ENCODE results near the gene CDKN2A.

DNA sequence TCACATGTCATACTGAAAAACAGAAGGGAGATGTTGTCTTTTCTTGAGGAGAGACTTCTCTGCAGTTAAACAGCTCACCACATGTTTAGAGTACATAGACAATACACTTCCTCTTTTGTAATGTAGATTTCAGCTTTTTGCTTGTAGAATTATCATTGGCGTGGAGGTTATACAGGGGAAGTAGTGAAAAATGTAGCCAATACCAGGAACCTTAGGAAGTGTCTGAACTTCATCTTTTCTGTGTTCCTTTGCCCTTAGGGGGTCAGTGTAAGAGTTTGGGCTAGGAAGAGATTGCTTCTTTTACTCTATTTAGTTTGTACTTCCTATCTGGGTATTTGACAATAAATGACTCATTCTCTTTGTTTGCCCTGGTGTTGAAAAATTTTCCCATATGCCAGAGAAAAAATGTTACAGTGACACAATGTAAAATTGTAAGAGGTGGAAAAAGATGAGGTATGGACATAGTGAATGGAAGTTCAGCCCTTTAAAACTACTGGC, 36.0 kb upstream of the CDKN2A start:
- TF ChIP-seq, protein P1, sequence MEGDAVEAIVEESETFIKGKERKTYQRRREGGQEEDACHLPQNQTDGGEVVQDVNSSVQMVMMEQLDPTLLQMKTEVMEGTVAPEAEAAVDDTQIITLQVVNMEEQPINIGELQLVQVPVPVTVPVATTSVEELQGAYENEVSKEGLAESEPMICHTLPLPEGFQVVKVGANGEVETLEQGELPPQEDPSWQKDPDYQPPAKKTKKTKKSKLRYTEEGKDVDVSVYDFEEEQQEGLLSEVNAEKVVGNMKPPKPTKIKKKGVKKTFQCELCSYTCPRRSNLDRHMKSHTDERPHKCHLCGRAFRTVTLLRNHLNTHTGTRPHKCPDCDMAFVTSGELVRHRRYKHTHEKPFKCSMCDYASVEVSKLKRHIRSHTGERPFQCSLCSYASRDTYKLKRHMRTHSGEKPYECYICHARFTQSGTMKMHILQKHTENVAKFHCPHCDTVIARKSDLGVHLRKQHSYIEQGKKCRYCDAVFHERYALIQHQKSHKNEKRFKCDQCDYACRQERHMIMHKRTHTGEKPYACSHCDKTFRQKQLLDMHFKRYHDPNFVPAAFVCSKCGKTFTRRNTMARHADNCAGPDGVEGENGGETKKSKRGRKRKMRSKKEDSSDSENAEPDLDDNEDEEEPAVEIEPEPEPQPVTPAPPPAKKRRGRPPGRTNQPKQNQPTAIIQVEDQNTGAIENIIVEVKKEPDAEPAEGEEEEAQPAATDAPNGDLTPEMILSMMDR (IDR thresholded peaks at IDR 0.05) = no peak
- TF ChIP-seq, protein P2, sequence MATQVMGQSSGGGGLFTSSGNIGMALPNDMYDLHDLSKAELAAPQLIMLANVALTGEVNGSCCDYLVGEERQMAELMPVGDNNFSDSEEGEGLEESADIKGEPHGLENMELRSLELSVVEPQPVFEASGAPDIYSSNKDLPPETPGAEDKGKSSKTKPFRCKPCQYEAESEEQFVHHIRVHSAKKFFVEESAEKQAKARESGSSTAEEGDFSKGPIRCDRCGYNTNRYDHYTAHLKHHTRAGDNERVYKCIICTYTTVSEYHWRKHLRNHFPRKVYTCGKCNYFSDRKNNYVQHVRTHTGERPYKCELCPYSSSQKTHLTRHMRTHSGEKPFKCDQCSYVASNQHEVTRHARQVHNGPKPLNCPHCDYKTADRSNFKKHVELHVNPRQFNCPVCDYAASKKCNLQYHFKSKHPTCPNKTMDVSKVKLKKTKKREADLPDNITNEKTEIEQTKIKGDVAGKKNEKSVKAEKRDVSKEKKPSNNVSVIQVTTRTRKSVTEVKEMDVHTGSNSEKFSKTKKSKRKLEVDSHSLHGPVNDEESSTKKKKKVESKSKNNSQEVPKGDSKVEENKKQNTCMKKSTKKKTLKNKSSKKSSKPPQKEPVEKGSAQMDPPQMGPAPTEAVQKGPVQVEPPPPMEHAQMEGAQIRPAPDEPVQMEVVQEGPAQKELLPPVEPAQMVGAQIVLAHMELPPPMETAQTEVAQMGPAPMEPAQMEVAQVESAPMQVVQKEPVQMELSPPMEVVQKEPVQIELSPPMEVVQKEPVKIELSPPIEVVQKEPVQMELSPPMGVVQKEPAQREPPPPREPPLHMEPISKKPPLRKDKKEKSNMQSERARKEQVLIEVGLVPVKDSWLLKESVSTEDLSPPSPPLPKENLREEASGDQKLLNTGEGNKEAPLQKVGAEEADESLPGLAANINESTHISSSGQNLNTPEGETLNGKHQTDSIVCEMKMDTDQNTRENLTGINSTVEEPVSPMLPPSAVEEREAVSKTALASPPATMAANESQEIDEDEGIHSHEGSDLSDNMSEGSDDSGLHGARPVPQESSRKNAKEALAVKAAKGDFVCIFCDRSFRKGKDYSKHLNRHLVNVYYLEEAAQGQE (IDR thresholded peaks at IDR 0.05; ENCODE audit: low read depth, low read length) = no peak
- TF ChIP-seq NRF1 (IDR thresholded peaks at IDR 0.05; ENCODE audit: low read depth, low read length) (no peak), FOXM1 (IDR thresholded peaks at IDR 0.05; ENCODE audit: low read depth) (no peak), SMC3 (IDR thresholded peaks at IDR 0.05; ENCODE audit: low read depth, low read length) (no peak), JUND (IDR thresholded peaks at IDR 0.05) (no peak), YY1 (IDR thresholded peaks at IDR 0.05; ENCODE audit: low read depth) (no peak)
- TF ChIP-seq, protein P3, sequence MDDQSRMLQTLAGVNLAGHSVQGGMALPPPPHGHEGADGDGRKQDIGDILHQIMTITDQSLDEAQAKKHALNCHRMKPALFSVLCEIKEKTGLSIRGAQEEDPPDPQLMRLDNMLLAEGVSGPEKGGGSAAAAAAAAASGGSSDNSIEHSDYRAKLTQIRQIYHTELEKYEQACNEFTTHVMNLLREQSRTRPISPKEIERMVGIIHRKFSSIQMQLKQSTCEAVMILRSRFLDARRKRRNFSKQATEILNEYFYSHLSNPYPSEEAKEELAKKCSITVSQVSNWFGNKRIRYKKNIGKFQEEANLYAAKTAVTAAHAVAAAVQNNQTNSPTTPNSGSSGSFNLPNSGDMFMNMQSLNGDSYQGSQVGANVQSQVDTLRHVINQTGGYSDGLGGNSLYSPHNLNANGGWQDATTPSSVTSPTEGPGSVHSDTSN (IDR thresholded peaks at IDR 0.05) = no peak
- TF ChIP-seq, protein P4, sequence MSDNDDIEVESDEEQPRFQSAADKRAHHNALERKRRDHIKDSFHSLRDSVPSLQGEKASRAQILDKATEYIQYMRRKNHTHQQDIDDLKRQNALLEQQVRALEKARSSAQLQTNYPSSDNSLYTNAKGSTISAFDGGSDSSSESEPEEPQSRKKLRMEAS (IDR thresholded peaks at IDR 0.05; ENCODE audit: low read depth) = no peak

All from SK-N-SH (cell line).